ENCODE measurements around the gene WWTR1.

The WWTR1 gene

GRCh38 chr3:149536429-149536828 lies 121.4 kb downstream of the WWTR1 start:
- H3K9me2 ChIP-seq (ENCODE audit: low read depth, low read length) = no peaks in the 10 kb centered on the region

DNA sequence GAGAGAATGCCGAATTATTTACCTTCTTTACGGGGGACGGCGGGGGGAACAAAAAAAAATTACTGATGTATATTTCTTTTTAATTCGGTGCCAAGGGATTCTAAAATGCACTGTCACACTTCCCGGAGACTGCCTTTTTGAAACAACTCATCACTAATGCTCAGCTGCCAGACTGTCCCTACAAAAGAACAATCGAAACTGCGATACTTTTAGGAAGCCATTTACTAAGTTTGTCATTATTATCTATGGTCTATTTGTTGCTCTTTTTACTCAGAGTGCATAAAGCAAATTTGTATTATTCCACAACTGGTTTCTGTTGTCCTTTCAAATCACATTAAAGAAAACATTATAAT lies 122.5 kb downstream of the WWTR1 start:
- no peaks in the 10 kb centered on the region for H3K9me3 ChIP-seq (ENCODE audit: low read length)
- H3K9me2 ChIP-seq (ENCODE audit: low read depth, low read length) = no peaks in the 10 kb centered on the region
- no peak overlapping the region for H3K4me3 ChIP-seq (ENCODE audit: low read depth, low read length, poor library complexity, severe bottlenecking)
- H3F3A ChIP-seq (ENCODE audit: insufficient read depth, low read length) = no peaks in the 10 kb centered on the region
- no peak overlapping the region for H3K9ac ChIP-seq (ENCODE audit: low read length)
- H3K36me3 ChIP-seq (ENCODE audit: insufficient read depth, low read length) = no peaks in the 10 kb centered on the region
- H4K20me1 ChIP-seq (ENCODE audit: insufficient read depth, low read length) = no peaks in the 10 kb centered on the region
- no peaks in the 10 kb centered on the region for H3K79me2 ChIP-seq (ENCODE audit: insufficient read depth, low read length)
- no peak overlapping the region for H2AFZ ChIP-seq (ENCODE audit: low read length)
- H3K4me2 ChIP-seq (ENCODE audit: low read length) = no peak overlapping the region
- no peaks in the 10 kb centered on the region for H3K27me3 ChIP-seq (ENCODE audit: insufficient read depth, low read length)
- TF ChIP-seq, protein P1, sequence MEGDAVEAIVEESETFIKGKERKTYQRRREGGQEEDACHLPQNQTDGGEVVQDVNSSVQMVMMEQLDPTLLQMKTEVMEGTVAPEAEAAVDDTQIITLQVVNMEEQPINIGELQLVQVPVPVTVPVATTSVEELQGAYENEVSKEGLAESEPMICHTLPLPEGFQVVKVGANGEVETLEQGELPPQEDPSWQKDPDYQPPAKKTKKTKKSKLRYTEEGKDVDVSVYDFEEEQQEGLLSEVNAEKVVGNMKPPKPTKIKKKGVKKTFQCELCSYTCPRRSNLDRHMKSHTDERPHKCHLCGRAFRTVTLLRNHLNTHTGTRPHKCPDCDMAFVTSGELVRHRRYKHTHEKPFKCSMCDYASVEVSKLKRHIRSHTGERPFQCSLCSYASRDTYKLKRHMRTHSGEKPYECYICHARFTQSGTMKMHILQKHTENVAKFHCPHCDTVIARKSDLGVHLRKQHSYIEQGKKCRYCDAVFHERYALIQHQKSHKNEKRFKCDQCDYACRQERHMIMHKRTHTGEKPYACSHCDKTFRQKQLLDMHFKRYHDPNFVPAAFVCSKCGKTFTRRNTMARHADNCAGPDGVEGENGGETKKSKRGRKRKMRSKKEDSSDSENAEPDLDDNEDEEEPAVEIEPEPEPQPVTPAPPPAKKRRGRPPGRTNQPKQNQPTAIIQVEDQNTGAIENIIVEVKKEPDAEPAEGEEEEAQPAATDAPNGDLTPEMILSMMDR (IDR thresholded peaks at IDR 0.05; ENCODE audit: low read length) = no peak
- TF ChIP-seq EZH2 (IDR thresholded peaks at IDR 0.05; ENCODE audit: borderline replicate concordance, low read length) = no peak
- H3K4me1 ChIP-seq (ENCODE audit: insufficient read depth, low read length, severe bottlenecking) = peaks cover 10% of the 10 kb centered on the region
- H3K27ac ChIP-seq (ENCODE audit: low read depth, low read length, poor library complexity, severe bottlenecking) = no peak overlapping the region

More at GRCh38 chr3:149536429-149536828, 121.4 kb downstream of the WWTR1 start:
- Histone ChIP-seq H3K4me3 (ENCODE audit: low read depth, low read length, poor library complexity, severe bottlenecking) (no peak overlapping the region), H2AFZ (ENCODE audit: low read length) (no peak overlapping the region), H4K20me1 (ENCODE audit: insufficient read depth, low read length) (no peaks in the 10 kb centered on the region), H3K79me2 (ENCODE audit: insufficient read depth, low read length) (no peaks in the 10 kb centered on the region), H3K9me3 (ENCODE audit: low read length) (no peaks in the 10 kb centered on the region), H3K9ac (ENCODE audit: low read length) (no peak overlapping the region), H3F3A (ENCODE audit: insufficient read depth, low read length) (no peaks in the 10 kb centered on the region), H3K36me3 (ENCODE audit: insufficient read depth, low read length) (no peaks in the 10 kb centered on the region), H3K4me1 (ENCODE audit: insufficient read depth, low read length, severe bottlenecking) (peaks cover 10% of the 10 kb centered on the region), H3K27me3 (ENCODE audit: insufficient read depth, low read length) (no peaks in the 10 kb centered on the region), H3K27ac (ENCODE audit: low read depth, low read length, poor library complexity, severe bottlenecking) (no peak overlapping the region), H3K4me2 (ENCODE audit: low read length) (no peak overlapping the region)
- TF ChIP-seq EZH2 (IDR thresholded peaks at IDR 0.05; ENCODE audit: borderline replicate concordance, low read length) = no peak
- TF ChIP-seq, protein P1 (IDR thresholded peaks at IDR 0.05; ENCODE audit: low read length) = no peak

DNA sequence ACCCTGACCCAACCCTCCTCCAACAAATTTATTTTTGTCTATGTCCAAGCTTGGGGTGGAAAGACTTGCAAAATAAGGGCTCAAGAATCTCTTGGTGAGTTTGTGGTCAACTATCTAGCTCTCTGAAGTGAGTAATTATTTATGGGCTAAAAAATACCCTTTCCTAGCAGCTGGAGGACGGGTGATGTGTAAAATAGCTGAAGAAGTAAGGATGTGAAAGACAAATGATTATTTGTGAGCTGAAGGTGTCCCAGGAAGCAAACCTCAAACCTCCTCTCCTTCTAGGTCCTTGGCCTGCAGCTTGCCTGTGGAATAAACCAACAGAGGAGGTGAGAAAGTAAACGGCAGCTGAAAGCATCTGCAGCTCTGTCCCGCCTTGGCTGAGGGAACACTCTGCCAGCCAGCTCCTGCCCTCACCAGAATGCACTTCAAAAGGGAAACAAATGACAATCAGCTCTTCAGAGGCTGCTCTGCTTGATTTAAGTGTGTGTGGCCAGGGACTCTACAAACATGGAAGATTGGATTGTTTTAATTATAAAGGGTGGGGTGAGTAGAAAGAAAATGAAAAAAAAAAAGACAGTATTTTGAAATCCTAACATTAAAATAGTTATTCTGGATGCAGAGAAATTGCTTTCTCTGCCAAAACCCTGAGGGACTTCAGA lies 123.0 kb downstream of the WWTR1 start:
- no peak overlapping the region for H3K4me2 ChIP-seq (ENCODE audit: low read length)
- H3K4me1 ChIP-seq (ENCODE audit: insufficient read depth, low read length, severe bottlenecking) = peaks cover 10% of the 10 kb centered on the region
- TF ChIP-seq, protein P1 (IDR thresholded peaks at IDR 0.05; ENCODE audit: low read length) = no peak
- TF ChIP-seq EZH2 (IDR thresholded peaks at IDR 0.05; ENCODE audit: borderline replicate concordance, low read length) = no peak
- H3K9me3 ChIP-seq (ENCODE audit: low read length) = no peaks in the 10 kb centered on the region
- H3K79me2 ChIP-seq (ENCODE audit: insufficient read depth, low read length) = no peaks in the 10 kb centered on the region
- no peaks in the 10 kb centered on the region for H3K27me3 ChIP-seq (ENCODE audit: insufficient read depth, low read length)
- no peaks in the 10 kb centered on the region for H3K9me2 ChIP-seq (ENCODE audit: low read depth, low read length)
- H3K27ac ChIP-seq (ENCODE audit: low read depth, low read length, poor library complexity, severe bottlenecking) = peak overlapping the region; percentile 30
- no peak overlapping the region for H3K4me3 ChIP-seq (ENCODE audit: low read depth, low read length, poor library complexity, severe bottlenecking)
- H3K9ac ChIP-seq (ENCODE audit: low read length) = no peak overlapping the region
- H3F3A ChIP-seq (ENCODE audit: insufficient read depth, low read length) = no peaks in the 10 kb centered on the region
- no peaks in the 10 kb centered on the region for H3K36me3 ChIP-seq (ENCODE audit: insufficient read depth, low read length)
- no peaks in the 10 kb centered on the region for H4K20me1 ChIP-seq (ENCODE audit: insufficient read depth, low read length)
- H2AFZ ChIP-seq (ENCODE audit: low read length) = no peak overlapping the region

All from OCI-LY1 (cell line).